Left kidney (tissue), 8 donors: Measurements from ENCODE around the gene IL1R1. TPM values are rescaled to one million over a fixed set of nuclear protein-coding genes. Genes with fewer than 3 reads are reported as not detected.
"Not testable (repeated sequence)": the region's sequence is repeated elsewhere in the genome, so short reads cannot be mapped to it uniquely, and the experiment has no call there.

Source experiments
- DNase-seq: peaks from one replicate; pipeline ENCODE4 v3.0.0-alpha.2; 2013
- long read RNA-seq, 8 donors: transcript quantifications; one replicate each; lab custom pipeline, GENCODE V29; 2026
- polyA plus RNA-seq: library from polyadenylated mRNA; unstranded; fragments of 120-200 nt; gene quantifications from one replicate; pipeline ENCODE4 v1.2.1, GENCODE V29; 2013; ENCODE audit not compliant: insufficient read length

Gene IL1R1, protein sequence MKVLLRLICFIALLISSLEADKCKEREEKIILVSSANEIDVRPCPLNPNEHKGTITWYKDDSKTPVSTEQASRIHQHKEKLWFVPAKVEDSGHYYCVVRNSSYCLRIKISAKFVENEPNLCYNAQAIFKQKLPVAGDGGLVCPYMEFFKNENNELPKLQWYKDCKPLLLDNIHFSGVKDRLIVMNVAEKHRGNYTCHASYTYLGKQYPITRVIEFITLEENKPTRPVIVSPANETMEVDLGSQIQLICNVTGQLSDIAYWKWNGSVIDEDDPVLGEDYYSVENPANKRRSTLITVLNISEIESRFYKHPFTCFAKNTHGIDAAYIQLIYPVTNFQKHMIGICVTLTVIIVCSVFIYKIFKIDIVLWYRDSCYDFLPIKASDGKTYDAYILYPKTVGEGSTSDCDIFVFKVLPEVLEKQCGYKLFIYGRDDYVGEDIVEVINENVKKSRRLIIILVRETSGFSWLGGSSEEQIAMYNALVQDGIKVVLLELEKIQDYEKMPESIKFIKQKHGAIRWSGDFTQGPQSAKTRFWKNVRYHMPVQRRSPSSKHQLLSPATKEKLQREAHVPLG
- 31.9 TPM for polyA plus RNA-seq
- long read RNA-seq, donor 1, full-length matches to known transcripts = 1 of 1 reads
- long read RNA-seq, donor 1, partial matches to known transcripts = 0 of 1 reads
- long read RNA-seq, donor 1, other reads (novel, unspliced or antisense) = 0 of 1 reads
- long read RNA-seq, donor 2, full-length matches to known transcripts = 2 of 2 reads
- long read RNA-seq, donor 2, partial matches to known transcripts = 0 of 2 reads
- long read RNA-seq, donor 2, other reads (novel, unspliced or antisense) = 0 of 2 reads
- long read RNA-seq, donor 3, full-length matches to known transcripts = 3 of 3 reads
- long read RNA-seq, donor 3, partial matches to known transcripts = 0 of 3 reads
- long read RNA-seq, donor 3, other reads (novel, unspliced or antisense) = 0 of 3 reads
- long read RNA-seq, donor 4, partial matches to known transcripts = 0 of 1 reads
- long read RNA-seq, donor 4, other reads (novel, unspliced or antisense) = 0 of 1 reads
- long read RNA-seq, donor 5, full-length matches to known transcripts = 7 of 7 reads
- long read RNA-seq, donor 5, partial matches to known transcripts = 0 of 7 reads
- long read RNA-seq, donor 5, other reads (novel, unspliced or antisense) = 0 of 7 reads
- long read RNA-seq, donor 6, full-length matches to known transcripts = 4 of 4 reads
- long read RNA-seq, donor 6, partial matches to known transcripts = 0 of 4 reads
- long read RNA-seq, donor 6, other reads (novel, unspliced or antisense) = 0 of 4 reads
- long read RNA-seq, donor 7, full-length matches to known transcripts = 6 of 6 reads
- long read RNA-seq, donor 7, partial matches to known transcripts = 0 of 6 reads
- long read RNA-seq, donor 7, other reads (novel, unspliced or antisense) = 0 of 6 reads
- long read RNA-seq, donor 8, full-length matches to known transcripts = 4 of 4 reads
- long read RNA-seq, donor 8, partial matches to known transcripts = 0 of 4 reads
- long read RNA-seq, donor 8, other reads (novel, unspliced or antisense) = 0 of 4 reads

DNA sequence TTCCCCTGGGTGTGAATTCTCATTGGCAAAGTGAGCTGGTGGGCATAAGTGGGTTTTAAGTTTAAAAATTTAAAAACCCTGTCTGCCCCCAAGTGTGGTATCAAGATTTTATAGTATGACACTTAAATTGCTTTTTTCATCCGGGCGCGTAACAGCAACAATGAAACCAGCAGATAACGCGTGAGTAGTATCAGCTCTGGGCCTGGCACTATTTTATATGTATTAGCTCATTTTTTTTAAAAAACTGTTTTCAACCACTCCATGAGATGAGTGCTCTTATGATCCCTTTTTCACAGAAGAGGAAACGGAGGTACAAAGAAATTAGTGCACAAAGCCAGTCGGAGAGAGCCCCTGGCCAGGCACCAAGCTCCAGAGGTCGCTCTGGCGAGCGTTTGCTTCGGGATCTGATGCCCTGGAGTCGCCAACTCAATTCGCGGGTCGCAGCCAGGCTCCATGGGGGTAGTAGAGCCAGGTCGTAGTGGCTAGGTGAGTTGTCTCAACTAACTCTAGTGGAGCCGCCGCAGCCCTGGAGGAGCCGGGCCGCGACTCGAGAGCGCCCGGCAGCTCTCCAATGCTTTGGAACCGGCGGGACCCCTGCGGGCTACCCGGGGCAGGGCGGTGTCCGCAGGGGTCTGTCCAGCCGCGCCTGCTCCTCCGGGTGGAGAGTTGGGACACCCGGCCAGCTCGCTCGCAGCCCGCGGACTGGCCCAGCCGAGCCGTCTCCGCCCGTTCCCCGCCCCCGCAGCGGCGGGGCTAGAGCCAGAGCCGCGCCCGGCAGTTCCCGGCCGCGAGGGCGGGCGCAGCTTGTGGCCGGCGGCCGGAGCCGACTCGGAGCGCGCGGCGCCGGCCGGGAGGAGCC, at the start of gene IL1R1:
Gene IL1R1, plus strand, starts transcription at position 777 of the 859 bp plus-strand sequence. CDS start 14,979 bp downstream, outside the sequence.
- peak; percentile 80 for DNase-seq

DNA sequence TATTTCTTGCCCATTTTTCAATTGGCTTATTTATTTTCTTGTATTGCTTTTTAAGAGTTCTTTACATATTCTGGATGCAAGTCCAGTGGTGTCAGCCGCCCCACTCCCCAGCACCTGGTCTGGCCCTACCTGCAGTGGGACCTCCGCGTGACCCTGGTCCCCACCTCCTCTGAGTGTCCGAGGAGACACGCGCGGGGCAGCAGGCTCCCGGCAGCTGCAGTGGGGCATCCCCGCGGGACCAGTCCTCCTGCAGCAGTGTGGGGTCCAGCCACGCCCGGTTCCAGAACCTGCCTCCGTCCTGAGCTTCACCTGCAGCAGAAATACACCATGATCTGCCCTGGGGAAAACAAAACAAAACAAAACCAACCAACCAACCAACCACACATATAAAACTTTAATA, 48.9 kb upstream of the IL1R1 start:
- DNase-seq = no peak

DNA sequence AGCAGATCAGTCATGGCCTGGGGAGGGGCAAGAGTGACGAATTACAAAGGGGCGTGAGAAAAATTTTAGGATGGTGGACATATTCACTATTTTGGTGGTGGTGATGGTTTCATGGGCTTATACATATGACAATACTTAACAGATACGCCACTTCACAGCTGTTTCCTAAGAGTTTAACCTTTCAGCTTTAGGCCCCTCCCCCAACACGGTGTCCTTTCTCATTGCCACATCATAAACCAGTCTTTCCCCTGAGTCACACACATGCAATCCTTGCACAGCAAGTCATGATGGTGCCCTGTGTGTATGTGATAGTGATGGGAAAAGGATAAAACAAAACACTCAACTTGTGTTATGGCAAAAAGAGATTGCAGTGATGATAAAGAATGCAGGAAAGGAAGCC, 47.6 kb upstream of the IL1R1 start:
- DNase-seq = no peak

DNA sequence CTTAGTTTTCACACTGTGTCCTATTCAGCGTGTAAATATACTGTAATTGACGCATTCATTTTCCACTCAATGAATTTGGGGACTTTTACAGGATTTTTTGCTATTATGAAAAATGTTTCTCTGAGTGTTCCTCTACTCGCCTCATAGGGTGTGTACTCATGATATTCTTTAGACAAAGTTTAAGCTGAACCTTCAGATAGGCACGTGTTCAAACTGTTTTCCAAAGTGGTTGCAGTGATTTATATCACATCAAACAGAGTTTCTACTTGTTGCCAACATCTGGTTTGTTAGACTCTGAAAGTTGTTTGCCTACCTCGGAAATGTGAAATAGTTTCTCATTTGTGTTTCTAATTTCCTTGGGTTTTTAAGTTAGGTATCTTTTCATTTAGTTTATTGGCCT, 46.4 kb upstream of the IL1R1 start:
- DNase-seq = no peak

DNA sequence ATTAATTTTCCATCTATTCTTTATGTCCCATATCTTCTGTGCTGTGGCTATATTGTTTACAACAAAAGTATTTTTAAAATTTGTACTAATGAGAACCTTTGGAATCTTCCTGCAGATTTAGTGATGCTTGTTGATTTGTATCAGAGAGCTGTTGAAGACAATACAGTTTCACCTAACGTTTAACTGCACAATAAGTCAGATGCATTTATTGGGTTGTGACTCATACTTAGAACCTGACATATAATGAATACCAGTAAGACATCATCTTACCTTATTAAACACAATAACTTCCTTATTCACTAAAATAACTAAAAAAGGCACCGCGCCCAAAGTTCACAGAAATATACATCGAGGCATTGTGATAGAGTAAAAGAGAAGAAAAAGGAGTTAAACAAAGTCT, 43.8 kb upstream of the IL1R1 start:
- DNase-seq = no peak

DNA sequence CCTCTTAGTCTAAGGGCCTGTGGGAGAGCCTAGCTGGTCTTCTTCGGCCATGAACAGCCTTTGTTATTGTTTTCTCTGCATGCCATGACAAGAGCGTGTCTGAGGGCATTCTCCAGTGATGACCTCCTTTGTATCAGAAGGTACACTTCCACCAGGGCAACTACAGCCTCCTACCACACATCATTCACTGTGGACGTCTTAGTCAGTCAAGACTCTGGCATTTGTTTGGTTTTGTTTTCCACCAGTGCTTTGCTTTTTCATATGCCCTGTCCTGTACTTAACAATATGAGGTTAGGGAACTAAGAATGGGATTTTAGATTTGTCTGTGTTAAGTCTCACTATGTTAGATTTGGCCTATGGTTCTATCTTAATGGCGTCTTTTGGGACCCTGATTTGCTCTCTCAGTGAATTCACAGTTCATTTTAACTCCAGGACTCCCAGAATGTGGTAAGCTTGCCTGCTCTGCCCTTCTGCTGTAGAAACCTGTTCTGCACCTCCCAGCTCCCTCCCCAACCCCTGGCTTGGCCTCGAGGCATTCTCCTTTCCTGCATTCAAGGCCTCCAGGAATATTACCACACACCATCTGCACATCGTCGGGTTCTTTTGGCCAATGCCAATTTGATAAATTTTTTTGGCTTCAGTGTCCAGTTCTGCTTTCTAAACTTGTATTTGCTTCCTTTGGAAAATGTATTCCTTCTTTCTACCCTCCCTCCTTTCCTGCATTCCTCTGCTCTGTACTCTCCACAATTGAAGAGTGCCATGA, 42.8 kb upstream of the IL1R1 start:
- no peak for DNase-seq

DNA sequence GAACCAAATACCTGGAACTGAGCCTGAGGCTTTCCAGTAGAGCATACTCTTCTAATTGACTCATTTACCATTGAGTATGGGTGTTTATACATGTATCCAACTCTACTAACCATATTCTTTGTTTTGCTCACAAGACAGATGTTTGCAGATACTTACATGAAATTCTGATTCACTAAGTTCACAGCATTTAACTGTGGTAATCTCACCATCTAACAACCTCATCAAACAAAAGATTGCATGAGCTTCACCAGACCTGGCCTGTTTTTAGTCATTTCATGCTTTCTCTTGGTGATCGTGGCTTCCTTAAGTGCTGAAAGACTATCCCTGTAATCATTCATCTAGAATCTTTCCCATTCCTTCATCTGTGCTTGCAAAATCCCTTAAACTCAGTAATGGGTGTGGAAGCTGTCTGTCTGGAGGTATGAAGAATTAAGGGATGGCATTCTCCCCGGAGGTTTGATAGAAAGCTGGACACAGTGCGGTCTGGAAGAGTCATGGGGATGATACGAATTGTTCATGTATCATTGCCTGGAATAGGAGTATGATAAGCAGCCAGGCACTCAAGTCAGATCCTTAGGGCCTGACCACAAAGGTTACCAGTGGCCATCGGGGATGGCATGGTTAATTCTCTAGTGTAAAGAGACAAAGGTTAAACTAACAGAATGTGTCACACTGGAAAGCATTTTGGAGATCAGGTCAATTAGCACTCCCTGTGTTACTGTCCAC, 42.0 kb upstream of the IL1R1 start:
- no peak for DNase-seq

DNA sequence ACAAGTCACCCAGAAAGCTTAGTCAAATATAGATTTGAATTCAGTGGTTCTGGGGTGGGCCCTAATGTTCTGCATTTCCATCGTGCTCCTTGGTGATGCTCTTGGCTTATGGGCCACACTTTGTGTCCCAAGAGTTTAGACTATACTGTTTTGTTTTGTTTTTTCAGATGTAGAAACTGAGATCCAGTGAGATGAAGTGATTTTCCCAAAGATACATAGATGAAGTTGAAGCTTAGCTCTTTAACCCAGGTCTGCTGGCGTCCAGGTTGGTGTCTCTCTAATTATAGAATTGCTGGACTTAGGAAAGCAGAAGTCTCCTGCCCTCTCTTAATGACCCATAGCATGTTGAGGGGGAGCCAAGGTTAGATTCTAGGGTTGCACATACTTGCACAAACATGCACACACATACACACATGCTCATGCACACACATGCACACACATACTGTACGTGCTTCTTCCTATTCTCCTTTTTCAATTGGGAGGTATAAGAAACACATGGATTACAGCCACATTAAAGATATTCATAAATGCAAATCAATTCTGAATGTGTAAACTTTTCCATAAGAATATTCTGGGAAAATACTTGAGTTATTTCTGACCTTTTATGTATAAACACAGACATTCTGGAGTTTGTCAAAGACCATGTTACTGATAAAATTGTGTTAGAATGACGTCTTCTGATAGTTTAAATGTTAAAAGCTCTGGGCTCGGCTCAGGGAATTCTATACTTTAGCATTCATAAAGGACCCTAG, 41.3 kb upstream of the IL1R1 start:
- no peak for DNase-seq

DNA sequence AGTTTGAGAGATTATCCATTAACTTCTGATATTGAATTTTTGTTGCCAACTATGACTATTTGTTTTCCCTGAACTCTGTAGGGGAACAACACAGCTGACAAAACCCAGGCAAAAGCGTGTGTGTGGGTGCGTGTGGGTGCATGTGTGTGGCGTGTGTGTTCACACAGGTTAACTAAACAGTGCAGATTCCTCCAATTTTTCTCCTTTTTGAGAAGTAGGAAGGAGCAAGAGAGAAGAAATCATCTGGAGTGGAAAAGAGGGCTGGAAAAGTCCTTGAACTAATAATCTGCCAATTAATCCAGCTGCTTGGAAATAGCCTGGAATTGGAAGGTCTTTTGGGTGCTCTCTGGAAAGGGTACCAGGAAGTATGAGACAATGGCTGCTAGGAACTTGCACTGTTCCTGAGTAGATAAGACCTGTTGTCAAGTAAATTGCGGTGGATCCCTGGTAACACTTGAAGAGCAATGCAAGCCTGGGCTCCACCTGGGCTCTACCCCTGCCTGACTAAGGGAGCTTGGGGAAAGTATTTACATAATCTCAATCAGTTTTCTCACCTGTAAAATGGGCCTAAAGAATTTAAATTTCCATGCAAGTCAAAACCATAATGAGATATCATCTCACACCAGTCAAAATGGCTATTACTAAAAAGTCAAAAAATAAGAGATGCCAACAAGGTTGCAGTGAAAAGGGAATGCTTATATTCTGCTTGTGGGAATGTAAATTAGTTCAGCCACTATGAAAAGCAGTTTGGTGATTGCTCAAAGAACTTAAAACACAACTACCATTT, 40.5 kb upstream of the IL1R1 start:
- DNase-seq = no peak

DNA sequence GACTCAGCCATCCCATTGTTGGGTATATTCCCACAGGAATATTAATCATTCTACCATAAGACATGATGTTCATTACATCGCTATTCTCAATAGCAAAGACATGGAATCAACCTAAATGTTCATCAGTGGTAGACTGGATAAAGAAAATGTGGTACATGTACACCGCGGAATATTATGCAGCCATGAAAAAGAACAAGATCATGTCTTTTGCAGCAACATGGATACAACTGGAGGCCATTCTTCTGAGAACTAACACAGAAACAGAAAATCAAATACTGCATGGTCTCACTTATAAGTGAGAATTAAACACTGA, 40.0 kb upstream of the IL1R1 start:
- DNase-seq = not testable (repeated sequence)

DNA sequence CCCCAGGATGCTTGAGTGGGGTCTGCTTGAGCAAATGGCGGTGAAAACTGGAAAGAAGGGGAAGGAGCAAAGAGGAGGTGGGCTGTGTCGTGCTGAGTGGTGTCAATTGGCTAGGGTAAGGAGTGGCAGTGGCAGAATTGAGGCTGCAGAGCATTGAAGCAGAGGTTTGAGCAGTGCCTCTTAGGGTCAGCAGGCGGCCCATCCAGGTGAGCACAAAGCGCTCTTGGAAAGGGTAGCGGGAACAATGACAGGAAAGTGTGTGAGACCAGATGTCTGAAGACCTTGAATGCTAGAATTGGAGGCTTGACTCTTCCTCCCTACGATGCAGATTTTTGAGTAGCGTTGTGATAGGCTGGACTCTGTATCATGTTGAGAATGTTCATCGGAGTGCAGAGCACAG, 39.3 kb upstream of the IL1R1 start:
- DNase-seq = no peak

DNA sequence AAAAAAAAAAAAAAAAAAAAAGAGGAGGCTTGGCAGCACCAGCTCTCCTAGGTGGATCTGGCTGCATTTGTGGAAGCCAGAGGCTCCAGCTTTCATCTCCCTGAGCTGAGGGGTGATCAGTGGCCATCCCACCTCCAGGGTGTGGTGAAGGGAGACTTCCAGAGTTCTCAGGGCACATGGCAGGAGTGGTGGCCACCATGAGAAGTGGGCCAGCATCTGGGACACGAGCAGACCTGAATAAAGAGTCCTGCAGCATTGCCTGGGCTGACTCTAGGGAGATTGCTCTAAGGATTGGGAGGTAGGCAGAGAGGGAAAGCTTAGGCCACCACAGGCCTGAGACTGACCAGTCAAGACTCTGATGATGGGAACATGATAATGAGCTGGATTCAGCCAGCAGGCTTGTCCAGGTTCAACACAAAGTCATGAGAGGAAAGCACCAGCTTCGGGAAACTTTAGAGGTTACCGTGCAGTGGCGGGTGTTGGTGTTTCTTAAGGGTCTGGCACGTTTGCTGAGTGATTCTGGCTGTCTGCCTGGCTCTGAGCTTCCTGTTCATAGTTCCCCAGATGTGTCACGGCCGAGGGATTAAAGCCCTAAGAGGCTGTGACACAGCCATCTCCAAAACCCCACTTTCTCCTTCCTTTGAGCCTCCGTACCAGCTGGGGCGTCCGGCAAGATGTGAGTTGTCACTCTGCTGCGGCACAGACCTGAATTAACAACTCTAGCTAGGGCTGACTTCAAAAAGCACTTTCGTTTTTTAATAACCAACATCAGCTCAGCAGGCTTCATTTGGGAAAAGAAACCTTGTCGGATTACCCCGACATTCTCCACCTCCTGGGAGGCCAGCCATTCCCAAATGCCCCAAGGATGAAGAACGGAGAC, 38.3 kb upstream of the IL1R1 start:
- DNase-seq = no peak

DNA sequence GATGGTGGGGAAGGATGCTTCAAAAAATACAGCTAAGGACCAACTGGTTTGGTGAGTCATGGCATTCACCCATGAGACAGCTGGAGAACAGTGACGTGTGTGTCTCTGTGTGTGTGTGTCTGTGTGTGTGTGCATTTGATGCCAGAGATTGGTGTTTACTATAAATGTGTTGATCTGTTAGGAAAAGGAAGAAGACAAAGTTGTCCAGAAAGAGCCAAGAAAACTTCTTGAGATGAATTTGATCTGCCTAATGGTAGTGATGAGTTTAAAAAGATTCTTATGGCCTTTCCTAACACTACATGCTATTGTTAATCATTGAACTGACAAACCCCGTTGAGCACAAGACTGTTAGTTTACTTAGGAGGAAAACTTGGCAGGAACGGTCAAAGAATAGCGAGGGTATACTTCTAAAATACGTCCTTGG, 36.4 kb upstream of the IL1R1 start:
- DNase-seq = no peak

DNA sequence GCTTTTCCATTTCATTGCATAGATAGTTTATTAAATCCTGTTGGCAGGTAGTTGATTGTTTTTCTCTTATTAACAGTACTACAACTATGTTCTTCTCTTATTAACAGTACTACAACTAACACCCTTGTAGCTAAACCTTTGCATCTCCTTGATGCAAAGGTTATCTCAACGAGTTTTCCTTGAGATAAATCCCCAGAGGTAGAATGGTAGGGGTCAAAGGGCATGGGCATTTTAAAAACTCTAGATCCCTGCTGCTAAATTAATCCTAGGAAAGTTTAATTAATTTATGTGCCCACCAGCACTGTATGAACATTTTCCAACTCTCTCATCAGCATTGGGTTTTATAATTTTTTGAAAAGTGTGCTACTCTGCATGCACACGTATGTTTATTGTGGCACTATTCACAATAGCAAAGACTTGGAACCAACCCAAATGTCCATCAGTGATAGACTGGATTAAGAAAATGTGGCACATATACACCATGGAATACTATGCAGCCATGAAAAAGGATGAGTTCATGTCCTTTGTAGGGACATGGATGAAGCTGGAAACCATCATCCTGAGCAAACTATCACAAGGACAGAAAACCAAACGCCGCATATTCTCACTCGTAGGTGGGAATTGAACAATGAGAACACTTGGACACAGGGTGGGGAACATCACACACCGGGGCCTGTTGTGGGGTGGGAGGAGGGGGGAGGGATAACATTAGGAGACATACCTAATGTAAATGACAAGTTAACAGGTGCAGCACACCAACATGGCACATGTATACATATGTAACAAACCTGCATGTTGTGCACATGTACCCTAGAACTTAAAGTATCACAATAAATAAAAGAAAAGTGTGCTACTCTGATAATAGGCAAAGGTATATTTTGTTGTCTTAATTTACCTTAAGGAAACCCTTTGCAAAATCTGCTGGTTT, 35.5 kb upstream of the IL1R1 start:
- DNase-seq = not testable (repeated sequence)

DNA sequence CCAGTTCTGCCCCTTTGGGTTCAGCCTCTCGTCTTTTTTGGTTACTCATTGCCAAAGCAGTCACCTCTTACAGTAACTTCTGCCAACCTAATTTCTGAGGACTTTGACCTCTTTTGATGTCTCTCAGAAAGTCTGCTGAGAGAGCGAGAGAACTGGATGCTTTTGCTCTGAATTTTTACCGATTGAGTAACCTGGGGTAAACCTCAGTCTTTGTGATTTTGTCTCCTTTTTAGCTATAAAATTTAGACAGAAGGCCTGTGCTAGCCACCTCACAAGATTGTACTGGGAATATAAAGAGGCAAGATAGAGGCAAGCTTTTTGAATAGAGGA, 34.8 kb upstream of the IL1R1 start:
- no peak for DNase-seq

DNA sequence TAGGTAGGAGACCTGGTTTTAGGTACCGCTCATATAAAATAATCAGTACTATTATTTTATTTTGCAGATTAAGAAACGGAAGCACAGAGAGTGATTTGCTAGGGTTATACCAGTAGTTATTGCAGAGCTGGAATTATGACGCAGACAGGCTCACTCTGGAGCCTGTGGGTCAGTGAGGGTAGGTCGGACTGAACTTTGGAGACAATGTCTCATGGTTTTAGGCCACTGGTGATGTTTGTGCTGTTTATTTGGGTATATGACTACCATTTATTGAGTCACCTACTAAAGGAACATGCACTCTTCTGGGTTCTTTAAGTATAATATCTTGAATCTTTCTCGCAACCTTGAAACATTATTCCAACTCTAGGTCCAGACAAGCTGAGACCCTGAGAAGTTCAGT, 33.5 kb upstream of the IL1R1 start:
- DNase-seq = no peak
